HL-60 (cell line): ENCODE data around the gene ECI2.

Experiments
- CTCF ChIP-seq: IDR thresholded peaks from one replicate; pipeline ENCODE4 v1.5.1; 2011; ENCODE audit warnings: low read length, control low read depth, inconsistent platforms; ENCODE audit not compliant: insufficient read depth
- GABPA ChIP-seq: IDR thresholded peaks from 2 replicates; pipeline ENCODE4 v1.6.1; 2012; ENCODE audit warnings: low read depth
- POLR2AphosphoS5 ChIP-seq: IDR thresholded peaks from 2 replicates; pipeline ENCODE4 v1.6.1; 2012; ENCODE audit warnings: low read depth
- REST ChIP-seq: IDR thresholded peaks from 2 replicates; pipeline ENCODE4 v1.6.1; 2012; ENCODE audit warnings: low read depth; ENCODE audit not compliant: insufficient replicate concordance

GRCh38 chr6:4093288-4093687, 42.1 kb downstream of the ECI2 start:
- no peak for TF ChIP-seq CTCF
- no peak for TF ChIP-seq GABPA
- TF ChIP-seq REST = no peak
- no peak for TF ChIP-seq POLR2AphosphoS5
